ENCODE data around the gene IL13.

Gene IL13

GRCh38 chr5:132684922-132685720 lies 27.1 kb downstream of the IL13 start:
- Histone ChIP-seq H3K4me2 (ENCODE audit: low read length) (no peak overlapping the region), H3K36me3 (ENCODE audit: control insufficient read depth, insufficient read depth, low read length) (no peaks in the 10 kb centered on the region), H3K9me3 (ENCODE audit: control insufficient read depth, low read length) (no peaks in the 10 kb centered on the region), H3K4me3 (ENCODE audit: low read depth, low read length) (no peak overlapping the region), H3K27me3 (ENCODE audit: control insufficient read depth, insufficient read depth, low read length) (no peaks in the 10 kb centered on the region), H3K4me1 (no peaks in the 10 kb centered on the region), H3K79me2 (no peaks in the 10 kb centered on the region), H3K27ac (no peak overlapping the region), H2AFZ (no peak overlapping the region), H3K9ac (no peak overlapping the region)
- TF ChIP-seq, protein P1, sequence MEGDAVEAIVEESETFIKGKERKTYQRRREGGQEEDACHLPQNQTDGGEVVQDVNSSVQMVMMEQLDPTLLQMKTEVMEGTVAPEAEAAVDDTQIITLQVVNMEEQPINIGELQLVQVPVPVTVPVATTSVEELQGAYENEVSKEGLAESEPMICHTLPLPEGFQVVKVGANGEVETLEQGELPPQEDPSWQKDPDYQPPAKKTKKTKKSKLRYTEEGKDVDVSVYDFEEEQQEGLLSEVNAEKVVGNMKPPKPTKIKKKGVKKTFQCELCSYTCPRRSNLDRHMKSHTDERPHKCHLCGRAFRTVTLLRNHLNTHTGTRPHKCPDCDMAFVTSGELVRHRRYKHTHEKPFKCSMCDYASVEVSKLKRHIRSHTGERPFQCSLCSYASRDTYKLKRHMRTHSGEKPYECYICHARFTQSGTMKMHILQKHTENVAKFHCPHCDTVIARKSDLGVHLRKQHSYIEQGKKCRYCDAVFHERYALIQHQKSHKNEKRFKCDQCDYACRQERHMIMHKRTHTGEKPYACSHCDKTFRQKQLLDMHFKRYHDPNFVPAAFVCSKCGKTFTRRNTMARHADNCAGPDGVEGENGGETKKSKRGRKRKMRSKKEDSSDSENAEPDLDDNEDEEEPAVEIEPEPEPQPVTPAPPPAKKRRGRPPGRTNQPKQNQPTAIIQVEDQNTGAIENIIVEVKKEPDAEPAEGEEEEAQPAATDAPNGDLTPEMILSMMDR (IDR thresholded peaks at IDR 0.05) = no peak

GRCh38 chr5:132686193-132686592 lies 28.2 kb downstream of the IL13 start:
- Histone ChIP-seq H3K36me3 (ENCODE audit: control insufficient read depth, insufficient read depth, low read length) (no peaks in the 10 kb centered on the region), H3K4me2 (ENCODE audit: low read length) (no peak overlapping the region), H3K9ac (no peak overlapping the region), H3K9me3 (ENCODE audit: control insufficient read depth, low read length) (no peaks in the 10 kb centered on the region), H3K4me3 (ENCODE audit: low read depth, low read length) (no peak overlapping the region), H3K27ac (no peak overlapping the region), H3K27me3 (ENCODE audit: control insufficient read depth, insufficient read depth, low read length) (no peaks in the 10 kb centered on the region), H3K4me1 (no peaks in the 10 kb centered on the region), H3K79me2 (no peaks in the 10 kb centered on the region), H2AFZ (no peak overlapping the region)
- TF ChIP-seq, protein P1 (IDR thresholded peaks at IDR 0.05) = no peak

DNA sequence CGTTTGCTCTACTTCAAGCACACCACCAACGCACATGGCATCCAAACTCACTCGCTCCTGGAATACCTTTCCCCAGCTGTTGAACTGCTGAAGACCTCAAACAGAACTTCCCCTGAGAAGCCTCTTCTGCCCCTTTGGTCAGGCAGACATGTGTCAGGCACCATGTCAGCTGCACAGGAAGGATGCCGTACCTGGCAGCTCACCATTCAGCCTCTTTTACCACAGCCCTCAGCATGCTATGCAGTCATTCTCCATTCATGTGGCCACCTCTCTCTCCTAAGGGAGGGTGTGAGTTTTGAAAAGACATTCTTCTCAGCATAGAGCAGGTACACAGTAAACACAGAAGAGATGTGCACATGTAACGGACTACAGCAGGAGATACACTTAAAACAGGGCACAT lies 30.0 kb downstream of the IL13 start:
- Histone ChIP-seq H2AFZ (no peak overlapping the region), H3K9ac (no peak overlapping the region), H3K4me3 (ENCODE audit: low read depth, low read length) (no peak overlapping the region), H3K4me1 (no peaks in the 10 kb centered on the region), H3K79me2 (no peaks in the 10 kb centered on the region), H3K4me2 (ENCODE audit: low read length) (no peak overlapping the region), H3K9me3 (ENCODE audit: control insufficient read depth, low read length) (no peaks in the 10 kb centered on the region), H3K27me3 (ENCODE audit: control insufficient read depth, insufficient read depth, low read length) (no peaks in the 10 kb centered on the region), H3K27ac (no peak overlapping the region), H3K36me3 (ENCODE audit: control insufficient read depth, insufficient read depth, low read length) (no peaks in the 10 kb centered on the region)
- TF ChIP-seq, protein P1 (IDR thresholded peaks at IDR 0.05) = no peak

DNA sequence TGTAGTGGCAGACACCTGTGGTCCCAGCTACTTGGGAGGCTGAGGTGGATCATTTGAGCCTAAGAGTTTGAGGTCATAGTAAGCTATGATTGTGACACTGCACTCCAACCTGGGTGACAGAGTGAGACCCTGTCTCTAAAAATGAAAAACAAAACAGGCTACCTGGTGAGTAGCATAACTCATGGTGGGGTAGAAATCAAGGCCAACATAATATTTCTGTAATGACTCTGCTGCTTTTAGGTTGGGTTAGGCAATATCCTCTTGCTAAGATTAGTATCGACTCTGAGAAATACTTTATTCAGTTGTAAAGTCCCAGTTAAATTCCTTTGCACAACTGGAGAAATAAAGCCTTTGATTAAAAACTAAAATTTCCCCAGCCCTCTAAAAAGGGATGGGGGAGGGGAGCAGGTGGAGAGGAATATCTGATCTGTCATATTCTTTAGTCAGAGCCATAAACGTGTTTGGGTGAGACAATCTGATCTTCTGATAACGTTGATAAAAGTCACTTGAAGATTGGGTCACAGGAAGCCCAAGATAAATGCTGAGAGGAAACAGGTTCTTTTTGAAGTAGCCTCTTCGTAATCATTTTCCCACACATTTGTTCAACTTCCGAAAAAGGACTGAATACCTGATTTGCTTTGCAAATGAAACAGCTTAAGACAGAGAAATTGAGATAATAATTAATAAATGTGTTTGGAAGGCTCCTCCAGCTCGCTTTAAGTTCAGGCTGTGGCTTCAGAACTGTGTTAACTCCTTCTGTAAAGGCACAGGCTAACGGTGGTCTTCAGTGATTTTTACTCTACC lies 30.8 kb downstream of the IL13 start:
- no peaks in the 10 kb centered on the region for H3K79me2 ChIP-seq
- no peak overlapping the region for H3K4me3 ChIP-seq (ENCODE audit: low read depth, low read length)
- no peaks in the 10 kb centered on the region for H3K9me3 ChIP-seq (ENCODE audit: control insufficient read depth, low read length)
- no peak overlapping the region for H3K27ac ChIP-seq
- H3K4me1 ChIP-seq = no peaks in the 10 kb centered on the region
- no peak overlapping the region for H3K4me2 ChIP-seq (ENCODE audit: low read length)
- no peaks in the 10 kb centered on the region for H3K27me3 ChIP-seq (ENCODE audit: control insufficient read depth, insufficient read depth, low read length)
- no peaks in the 10 kb centered on the region for H3K36me3 ChIP-seq (ENCODE audit: control insufficient read depth, insufficient read depth, low read length)
- TF ChIP-seq, protein P1 (IDR thresholded peaks at IDR 0.05) = no peak
- H2AFZ ChIP-seq = no peak overlapping the region
- H3K9ac ChIP-seq = no peak overlapping the region

Data from parathyroid adenoma (tissue), 2 donors.